Stimulated activated naive CD4-positive, alpha-beta T cell treated with Interleukin-2 at 50 U/mL for 16 hours (primary cell): Measurements from ENCODE around the gene PICALM.
A peak's percentile ranks its signal among the peaks of the same experiment; 100 is the strongest.
"Not testable (repeated sequence)": the region's sequence is repeated elsewhere in the genome, so short reads cannot be mapped to it uniquely, and the experiment has no call there.

Experiments used
- DNase-seq: peaks from one replicate; lab custom pipeline; 2025; lab: John Stamatoyannopoulos, UW

Gene PICALM, protein sequence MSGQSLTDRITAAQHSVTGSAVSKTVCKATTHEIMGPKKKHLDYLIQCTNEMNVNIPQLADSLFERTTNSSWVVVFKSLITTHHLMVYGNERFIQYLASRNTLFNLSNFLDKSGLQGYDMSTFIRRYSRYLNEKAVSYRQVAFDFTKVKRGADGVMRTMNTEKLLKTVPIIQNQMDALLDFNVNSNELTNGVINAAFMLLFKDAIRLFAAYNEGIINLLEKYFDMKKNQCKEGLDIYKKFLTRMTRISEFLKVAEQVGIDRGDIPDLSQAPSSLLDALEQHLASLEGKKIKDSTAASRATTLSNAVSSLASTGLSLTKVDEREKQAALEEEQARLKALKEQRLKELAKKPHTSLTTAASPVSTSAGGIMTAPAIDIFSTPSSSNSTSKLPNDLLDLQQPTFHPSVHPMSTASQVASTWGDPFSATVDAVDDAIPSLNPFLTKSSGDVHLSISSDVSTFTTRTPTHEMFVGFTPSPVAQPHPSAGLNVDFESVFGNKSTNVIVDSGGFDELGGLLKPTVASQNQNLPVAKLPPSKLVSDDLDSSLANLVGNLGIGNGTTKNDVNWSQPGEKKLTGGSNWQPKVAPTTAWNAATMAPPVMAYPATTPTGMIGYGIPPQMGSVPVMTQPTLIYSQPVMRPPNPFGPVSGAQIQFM

DNA sequence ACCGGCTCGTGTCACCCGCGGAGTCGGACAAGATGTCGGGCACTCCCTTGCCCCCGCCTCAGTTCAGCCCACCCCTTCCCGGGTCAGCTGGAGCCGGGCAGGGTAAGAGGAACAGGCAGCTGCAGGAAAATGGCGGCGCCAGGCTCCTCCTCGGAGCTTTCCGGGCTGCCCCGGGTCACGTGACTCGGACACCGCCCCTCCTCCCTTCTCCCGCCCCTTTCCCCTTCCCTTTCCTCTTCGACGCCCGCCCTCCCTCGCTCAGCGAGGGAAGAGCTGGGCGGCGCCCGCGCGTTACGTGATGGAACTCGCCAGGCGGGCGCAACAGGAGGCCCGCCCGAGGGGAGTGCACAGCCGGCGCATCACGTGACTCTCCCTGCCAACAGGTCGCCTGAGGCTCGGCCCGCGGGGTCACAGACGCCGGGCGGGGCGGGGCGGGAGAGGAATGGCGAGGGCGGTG lies at the start of gene PICALM:
PICALM (minus strand) TSS at position 134 of the 457 bp plus-strand sequence. CDS start 304 bp downstream, outside the sequence.
- peak; percentile 97 for DNase-seq

DNA sequence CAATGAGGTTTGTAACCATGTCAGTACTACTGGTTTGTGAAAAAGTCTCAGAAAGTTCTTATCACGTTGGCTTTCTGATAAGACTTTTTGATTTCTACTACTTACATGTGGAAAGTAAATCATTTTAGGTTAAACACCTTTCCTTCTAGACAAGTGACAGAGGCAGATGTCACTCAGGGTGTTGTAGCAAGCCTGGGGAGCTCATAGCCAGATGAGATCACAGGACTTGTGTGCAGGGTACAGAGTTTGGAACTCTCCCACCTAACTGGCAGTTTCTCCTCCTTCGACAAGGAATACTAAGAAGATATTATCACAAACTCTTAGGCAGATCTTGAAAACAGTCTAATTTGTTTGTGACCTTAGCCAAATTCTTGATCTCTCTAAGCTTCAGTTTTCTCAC lies 49.4 kb upstream of the PICALM start:
- DNase-seq: no peak

DNA sequence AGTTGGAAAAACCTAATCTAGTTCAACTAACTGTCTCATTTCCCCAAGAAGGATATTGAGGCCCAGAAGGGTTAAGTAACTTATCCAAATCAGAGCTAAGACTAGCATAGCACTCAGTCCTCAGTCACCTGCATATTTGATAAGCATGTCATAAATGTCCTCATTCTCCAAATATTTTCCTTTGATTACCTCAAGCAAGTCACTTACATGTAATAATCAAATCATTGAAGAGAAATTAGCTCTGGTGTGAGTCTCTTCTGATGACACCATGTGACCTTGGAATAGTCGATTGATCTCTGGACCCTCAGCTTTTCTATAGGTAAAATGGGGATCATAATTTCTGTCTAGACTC lies 48.8 kb upstream of the PICALM start:
- DNase-seq: no peak

DNA sequence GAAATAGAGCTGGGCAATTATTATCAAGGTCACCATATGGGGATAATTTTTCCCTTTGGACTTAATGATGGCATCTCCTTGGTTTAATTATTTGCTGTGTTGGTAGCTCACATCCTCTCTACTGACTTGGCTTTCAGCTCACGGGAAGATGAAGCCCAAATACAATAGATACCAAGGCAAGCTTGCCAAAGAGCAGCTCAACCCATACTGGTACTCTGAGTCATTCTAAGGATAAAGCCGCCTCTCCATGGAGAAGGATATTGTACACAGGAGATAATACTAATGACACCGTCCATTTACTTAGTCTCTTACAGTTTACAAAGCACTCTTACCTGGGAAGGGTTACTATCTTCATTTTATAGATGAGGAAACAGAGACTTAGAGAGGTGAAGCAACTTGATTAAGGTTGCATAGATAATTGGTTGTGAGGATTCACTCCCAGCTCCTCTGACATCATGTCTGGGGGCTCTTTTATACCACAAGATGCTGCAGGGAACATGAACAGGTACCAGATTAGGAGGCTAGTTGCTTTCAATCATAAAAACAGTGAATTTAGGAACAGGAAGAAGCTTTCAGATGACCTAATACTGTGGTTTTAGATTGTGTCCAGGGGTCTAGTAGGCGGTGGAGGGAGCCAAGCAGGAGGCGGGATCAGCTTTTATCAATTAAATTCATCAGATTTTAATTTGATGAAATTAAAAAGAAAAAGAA lies 48.3 kb upstream of the PICALM start:
- no peak for DNase-seq

DNA sequence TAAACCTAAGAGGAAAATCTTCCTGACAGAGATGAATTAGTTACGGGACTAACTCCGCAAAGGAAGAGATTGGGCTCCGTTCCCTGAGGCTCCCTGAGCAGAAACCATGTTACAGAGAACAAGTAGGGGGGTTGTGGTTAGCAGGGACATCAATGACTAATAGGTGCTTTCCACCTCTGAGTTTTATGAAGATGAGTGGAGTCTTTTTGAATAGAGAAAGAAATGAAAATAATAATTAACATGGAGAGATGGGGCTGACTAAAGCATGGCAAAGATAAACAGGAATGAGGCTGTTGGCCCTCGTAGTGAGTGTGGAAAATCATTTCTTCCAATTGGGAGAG lies 47.5 kb upstream of the PICALM start:
- DNase-seq: peak; percentile 36

DNA sequence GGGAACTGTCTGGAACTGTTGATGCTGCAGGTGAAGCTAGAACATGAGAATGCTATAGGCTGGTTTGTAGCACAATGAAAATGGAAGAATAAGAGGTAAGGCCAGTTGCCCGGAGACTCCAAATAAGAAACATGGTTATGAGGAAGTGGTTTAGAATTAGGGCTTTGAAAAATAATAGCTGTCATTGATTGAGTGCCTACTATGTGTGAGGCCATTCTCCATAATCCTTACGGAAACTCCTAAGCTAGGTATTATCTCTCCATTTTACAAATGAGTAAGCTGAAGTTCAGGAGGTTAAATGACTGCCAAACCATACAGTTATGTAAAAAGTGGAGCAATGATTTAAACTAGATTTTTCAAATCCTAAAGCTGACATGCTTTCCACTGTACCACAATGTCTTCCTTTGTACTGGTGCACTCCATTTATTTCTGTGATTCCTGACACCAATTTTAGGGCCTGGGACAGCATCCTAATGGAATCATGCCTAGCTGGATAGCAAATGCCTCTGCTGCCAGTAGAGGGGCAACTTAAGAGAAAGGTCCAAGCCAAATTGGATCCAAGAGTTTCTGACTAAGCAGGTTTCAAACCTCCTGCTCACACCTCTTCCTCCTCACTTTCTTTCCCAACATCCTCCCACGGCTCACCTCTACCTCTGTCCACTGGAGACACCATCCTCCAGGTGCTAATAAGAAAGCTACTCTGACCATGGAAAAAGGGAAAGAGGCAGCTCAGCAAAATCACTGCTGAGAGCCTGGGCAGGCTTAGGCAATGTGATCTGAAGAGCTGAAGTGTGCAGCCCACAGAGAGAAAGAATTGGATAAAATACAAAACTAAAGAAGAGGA lies 46.9 kb upstream of the PICALM start:
- DNase-seq: no peak

- no peak for DNase-seq
Measured at GRCh38 chr11:86108890-86109638, 40.2 kb upstream of the PICALM start.

- DNase-seq: no peak
Measured at GRCh38 chr11:86108191-86108590, 39.3 kb upstream of the PICALM start.

- no peak for DNase-seq
Measured at GRCh38 chr11:86106916-86107315, 38.0 kb upstream of the PICALM start.

DNA sequence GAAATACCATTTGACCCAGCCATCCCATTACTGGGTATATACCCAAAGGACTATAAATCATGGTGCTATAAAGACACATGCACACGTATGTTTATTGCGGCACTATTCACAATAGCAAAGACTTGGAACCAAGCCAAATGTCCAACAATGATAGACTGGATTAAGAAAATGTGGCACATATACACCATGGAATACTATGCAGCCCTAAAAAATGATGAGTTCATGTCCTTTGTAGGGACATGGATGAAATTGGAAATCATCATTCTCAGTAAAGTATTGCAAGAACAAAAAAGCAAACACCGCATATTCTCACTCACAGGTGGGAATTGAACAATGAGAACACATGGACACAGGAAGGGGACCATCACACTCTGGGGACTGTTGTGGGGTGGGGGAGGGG lies 37.1 kb upstream of the PICALM start:
- not testable (repeated sequence) for DNase-seq

GRCh38 chr11:86105601-86106000 lies 36.7 kb upstream of the PICALM start:
- DNase-seq: not testable (repeated sequence)

DNA sequence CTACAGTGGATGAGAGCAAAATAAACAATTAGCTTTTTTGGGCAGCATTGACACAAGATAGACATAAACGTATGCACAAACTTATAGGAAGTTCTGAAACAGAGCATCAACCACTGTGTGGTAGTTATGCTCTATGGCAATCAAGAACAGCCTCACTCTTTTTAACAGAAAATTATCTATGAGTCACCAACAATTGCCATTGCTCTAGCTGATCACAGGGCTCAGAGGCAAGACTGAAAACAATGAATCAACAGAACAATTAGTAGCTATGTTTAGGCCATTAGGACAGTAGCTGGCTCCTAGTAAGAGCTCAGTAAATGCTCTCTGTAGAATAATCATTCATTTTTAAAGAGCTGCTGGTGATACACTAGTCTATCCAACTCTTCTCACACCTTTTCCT lies 34.9 kb upstream of the PICALM start:
- DNase-seq: no peak

DNA sequence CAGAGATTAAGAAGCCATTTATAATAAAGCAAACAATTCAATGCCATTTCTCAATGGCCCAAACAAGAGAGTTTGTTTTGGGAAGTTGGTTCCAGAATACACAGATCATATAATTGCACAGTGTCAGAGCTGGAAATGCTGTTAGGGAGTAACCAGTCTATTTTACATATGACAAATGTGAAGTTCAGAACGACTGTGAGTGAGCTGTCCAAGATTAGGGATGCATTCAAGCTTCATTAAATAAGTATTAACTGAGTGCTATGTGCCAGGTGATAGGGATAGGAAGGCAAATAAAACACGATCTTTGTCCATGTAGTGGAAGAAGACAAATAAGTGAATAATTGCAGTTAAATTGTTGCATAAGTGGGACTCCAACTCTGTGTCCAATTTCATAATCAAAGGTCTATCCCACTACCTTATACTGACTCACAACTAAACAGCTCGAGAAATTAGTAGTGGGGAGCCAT lies 33.1 kb upstream of the PICALM start:
- DNase-seq: no peak

DNA sequence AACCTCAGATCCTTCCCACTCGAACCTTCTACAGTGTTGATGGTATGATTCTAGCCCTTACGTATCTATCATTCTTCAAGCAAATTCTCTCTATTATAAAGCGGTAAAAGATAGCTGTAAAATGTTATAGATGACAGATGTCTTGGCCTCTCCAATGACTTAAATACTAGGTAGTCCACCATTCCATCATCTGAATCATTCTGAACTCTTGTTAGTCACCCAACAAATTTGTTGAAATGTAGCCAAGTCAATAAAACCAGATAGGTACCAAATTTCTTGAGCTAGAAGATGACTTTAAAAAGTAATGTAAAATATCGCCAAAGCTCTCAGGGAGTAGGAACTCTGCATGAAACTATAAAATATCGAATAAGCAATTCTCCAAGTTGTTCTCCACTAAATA lies 32.6 kb upstream of the PICALM start:
- no peak for DNase-seq

- no peak for DNase-seq
Measured at GRCh38 chr11:86099874-86100273, 31.0 kb upstream of the PICALM start.

DNA sequence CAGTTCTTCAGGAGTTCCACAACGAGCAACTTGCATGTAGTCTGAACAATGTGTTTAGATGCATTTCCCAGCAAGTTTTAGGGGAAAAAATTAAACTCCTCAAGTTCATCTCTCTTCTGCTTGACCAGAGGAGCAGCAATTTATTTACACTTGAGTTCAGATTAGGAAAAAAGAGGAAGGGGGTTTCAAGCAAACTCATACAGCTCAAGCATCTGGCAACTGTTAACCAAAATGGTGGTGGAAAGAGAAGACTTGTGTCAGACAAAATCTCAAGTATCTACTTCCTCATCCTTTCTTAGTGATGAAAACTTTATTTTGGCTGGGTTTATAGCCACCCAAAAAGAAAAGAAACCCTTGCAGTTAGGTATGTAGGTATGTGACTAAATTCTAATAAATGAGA lies 29.1 kb upstream of the PICALM start:
- no peak for DNase-seq

DNA sequence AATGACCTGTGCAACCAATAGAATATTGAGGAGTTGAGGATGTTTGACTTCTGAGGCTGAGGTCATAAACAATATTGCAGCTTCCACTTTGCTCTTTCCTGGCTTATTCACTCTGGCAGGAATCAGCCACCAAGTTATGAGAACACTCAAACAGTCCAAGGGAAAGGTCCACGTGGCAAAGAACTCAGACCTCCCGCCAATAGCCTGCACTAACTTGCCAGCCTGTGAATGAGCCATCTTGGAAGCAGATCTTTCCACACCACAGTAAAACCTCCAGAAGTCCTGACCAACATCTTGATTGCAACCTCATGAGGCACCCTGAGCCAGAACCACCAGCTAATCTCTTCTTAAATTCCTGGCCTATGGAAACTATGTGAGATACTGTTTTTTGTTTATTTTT lies 22.7 kb upstream of the PICALM start:
- no peak for DNase-seq

GRCh38 chr11:86091086-86091485 lies 22.2 kb upstream of the PICALM start:
- no peak for DNase-seq

GRCh38 chr11:86089659-86090058 lies 20.8 kb upstream of the PICALM start:
- no peak for DNase-seq

DNA sequence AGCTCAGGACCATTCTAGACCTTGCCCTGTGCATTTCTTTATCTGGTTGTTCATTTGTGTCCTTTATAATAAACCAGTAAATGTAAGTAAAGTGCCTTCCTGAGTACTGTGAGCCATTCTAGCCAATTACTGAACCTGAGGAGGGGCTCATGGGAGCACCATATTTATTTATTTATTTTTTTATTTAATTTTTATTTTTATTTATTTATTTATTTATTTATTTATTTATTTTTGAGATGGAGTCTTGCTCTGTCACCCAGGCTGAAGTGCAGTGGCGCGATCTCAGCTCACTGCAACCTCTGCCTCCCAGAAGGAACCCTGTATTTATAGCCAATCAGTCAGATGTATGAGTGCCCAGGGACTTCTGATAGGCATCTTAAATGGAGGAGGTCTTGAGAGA lies 18.8 kb upstream of the PICALM start:
- DNase-seq: not testable (repeated sequence)

GRCh38 chr11:86087256-86087655 lies 18.4 kb upstream of the PICALM start:
- no peak for DNase-seq
